Spleen (tissue), 11 donors: Measurements from ENCODE around the gene PBXIP1. TPM values are rescaled to one million over a fixed set of nuclear protein-coding genes. Genes with fewer than 3 reads are reported as not detected.

Experiments
- DNase-seq: peaks from one replicate; pipeline ENCODE4 v3.0.0-alpha.2; 2020
- H3K27ac ChIP-seq, 8 donors: fragments of 200-600 bp; sonication (generic) in 7 of 8; 1 replicate in 4 of 8; 2 replicates in 4 of 8; pipeline versions ENCODE4 v1.5.0 to v1.8.0; 2016 to 2021; ENCODE audit warnings: inconsistent platforms in 4 of 8, mild to moderate bottlenecking in 4 of 8, moderate library complexity in 1 of 8
- H3K27me3 ChIP-seq, 7 donors: fragments of 200-600 bp; sonication (generic) in 6 of 7; replicated peaks in 1 of 7; 1 replicate in 4 of 7; 2 replicates in 3 of 7; pipeline versions ENCODE4 v1.5.0 to v1.8.0; 2016 to 2021; ENCODE audit warnings: inconsistent platforms in 3 of 7, mild to moderate bottlenecking in 1 of 7
- H3K36me3 ChIP-seq, 6 donors: fragments of 200-600 bp; sonication (generic) in 5 of 6; 1 replicate in 4 of 6; 2 replicates in 2 of 6; pipeline versions ENCODE4 v1.5.0 to v1.8.0; 2016 to 2021; ENCODE audit warnings: inconsistent platforms in 2 of 6
- H3K4me1 ChIP-seq, 6 donors: fragments of 200-600 bp; sonication (generic) in 5 of 6; 1 replicate in 3 of 6; 2 replicates in 3 of 6; pipeline versions ENCODE4 v1.5.0 to v1.8.0; 2016 to 2021; ENCODE audit warnings: inconsistent platforms in 3 of 6
- H3K4me3 ChIP-seq, 8 donors: fragments of 200-600 bp; sonication (generic) in 7 of 8; 1 replicate in 4 of 8; 2 replicates in 4 of 8; pipeline versions ENCODE4 v1.5.0 to v1.8.0; 2016 to 2021; ENCODE audit warnings: inconsistent platforms in 4 of 8, mild to moderate bottlenecking in 4 of 8, moderate library complexity in 2 of 8
- H3K9me3 ChIP-seq, 8 donors: fragments of 200-600 bp; sonication (generic) in 7 of 8; 1 replicate in 4 of 8; 2 replicates in 4 of 8; pipeline versions ENCODE4 v1.5.0 to v1.8.0; 2016 to 2021; ENCODE audit warnings: inconsistent platforms in 4 of 8
- POLR2A ChIP-seq, 3 donors: fragments of 450-650 bp; IDR thresholded peaks; one replicate each; pipeline ENCODE4 v1.5.1; 2017; ENCODE audit warnings: antibody characterized with exemption in 3 of 3, mild to moderate bottlenecking in 1 of 3
- POLR2AphosphoS5 ChIP-seq, 3 donors: sonication (generic); formaldehyde crosslinking; IDR thresholded peaks; one replicate each; pipeline ENCODE4 v1.5.1; 2017; ENCODE audit warnings: antibody characterized with exemption in 3 of 3
- WGBS, 5 donors: extraction: QIAGEN DNeasy Blood & Tissue Kit in 3 of 5; methylation state at CpG; one replicate each; pipeline versions ENCODE4 v1.1.5 to v1.1.7; 2013 to 2018; 5-methylcytosine and 5-hydroxymethylcytosine counted together
- intact Hi-C: fragments of 100-400 bp; cut with DNase I; formaldehyde crosslinking; loops from one replicate; pipeline ENCODE4 v1.15.0; 2023; ENCODE audit warnings: low total_unique reads
- polyA plus RNA-seq, 3 donors: library from polyadenylated mRNA; stranded (reverse); fragments of 200-250 nt; gene quantifications; one replicate each; pipeline ENCODE4 v1.2.1, GENCODE V29; 2013
- total RNA-seq, 7 donors: library from RNA; depleted of rRNA in 3 of 7; stranded (reverse); fragments of >200 nt in 3 of 7; fragmentation: NEBNext Ultra II Directional in 4 of 7; extraction: Animal tissue kit (Norgen Biotek cat#: 25700) in 4 of 7; gene quantifications; one replicate each; pipeline versions ENCODE4 v1.1.0 to v1.2.1, GENCODE V29; 2016 to 2021
- TF ChIP-seq, protein P1 (sequence below), 11 experiments: fragments of 200-600 bp in 7 of 11; fragments of 450-650 bp in 4 of 11; sonication (generic) in 4 of 11; IDR thresholded peaks in 8 of 11; conservative IDR thresholded peaks in 3 of 11; 1 replicate in 7 of 11; 2 replicates in 4 of 11; pipeline versions ENCODE4 v1.4.0 to v1.8.0; 2016 to 2021; ENCODE audit warnings: antibody characterized with exemption in 11 of 11, inconsistent platforms in 4 of 11, mild to moderate bottlenecking in 1 of 11
- donor health status: healthy with polysubstance abuse.
- donor health status: DM: no; HTN: no; CAD: no; lungs with moderate emphysema.
- donor health status: DM: no; HTN: no; CAD: no.
- donor health status: Bipolar disorder and iron deficiency.
- donor health status: healthy.
- donor health status: DM: no; HTN: no; CAD: no.
- donor health status: DM: yes; HTN: yes; CAD: no.

Gene PBXIP1
- total and polyA plus RNA-seq, 10 donors, result 55.5 to 125 (median 89.5) TPM

DNA sequence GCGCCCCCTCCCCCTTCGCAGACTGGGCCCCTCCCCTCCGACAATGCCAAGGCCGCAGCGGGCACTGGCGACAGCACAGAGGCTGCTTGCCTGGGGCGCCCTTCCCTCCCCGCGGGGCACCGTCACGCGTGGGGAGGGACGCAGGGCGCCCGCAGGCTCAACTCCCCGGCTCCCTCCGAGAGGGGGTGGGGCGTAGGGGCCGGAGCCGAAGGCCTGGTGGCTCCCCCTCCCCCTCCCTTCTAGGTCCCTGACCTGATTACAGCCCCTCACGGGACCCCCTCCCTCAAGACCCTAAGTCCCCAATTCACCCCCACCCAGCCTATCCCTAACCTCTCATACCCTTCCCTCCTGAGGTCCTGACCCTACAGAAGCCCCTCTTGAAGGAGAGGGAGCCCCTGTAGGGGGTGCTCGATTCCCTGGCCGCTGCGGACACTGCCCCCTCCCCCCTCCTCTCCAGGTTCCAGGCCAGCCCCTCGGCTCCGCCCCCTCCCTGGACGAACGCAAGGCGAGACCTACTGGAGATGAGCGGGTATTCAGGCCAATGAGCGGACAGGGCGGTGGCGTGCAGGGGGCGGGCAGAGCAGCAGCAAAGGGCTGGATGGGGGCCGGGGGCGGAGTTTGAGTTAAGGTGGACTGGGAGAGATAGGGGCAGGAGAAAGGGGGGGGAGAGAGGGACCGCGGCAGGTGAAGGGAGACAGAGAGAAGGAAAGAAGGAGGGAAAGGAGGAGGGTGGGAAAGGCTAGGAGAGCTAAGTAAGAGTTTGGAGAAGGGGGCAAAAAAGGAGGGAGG, 46.0 kb upstream of the PBXIP1 start:
- peak; percentile 100 for DNase-seq
- TF ChIP-seq POLR2A (IDR thresholded peaks at IDR 0.05), result peak in 1 of 3 donors; percentile 1
- TF ChIP-seq, protein P1, sequence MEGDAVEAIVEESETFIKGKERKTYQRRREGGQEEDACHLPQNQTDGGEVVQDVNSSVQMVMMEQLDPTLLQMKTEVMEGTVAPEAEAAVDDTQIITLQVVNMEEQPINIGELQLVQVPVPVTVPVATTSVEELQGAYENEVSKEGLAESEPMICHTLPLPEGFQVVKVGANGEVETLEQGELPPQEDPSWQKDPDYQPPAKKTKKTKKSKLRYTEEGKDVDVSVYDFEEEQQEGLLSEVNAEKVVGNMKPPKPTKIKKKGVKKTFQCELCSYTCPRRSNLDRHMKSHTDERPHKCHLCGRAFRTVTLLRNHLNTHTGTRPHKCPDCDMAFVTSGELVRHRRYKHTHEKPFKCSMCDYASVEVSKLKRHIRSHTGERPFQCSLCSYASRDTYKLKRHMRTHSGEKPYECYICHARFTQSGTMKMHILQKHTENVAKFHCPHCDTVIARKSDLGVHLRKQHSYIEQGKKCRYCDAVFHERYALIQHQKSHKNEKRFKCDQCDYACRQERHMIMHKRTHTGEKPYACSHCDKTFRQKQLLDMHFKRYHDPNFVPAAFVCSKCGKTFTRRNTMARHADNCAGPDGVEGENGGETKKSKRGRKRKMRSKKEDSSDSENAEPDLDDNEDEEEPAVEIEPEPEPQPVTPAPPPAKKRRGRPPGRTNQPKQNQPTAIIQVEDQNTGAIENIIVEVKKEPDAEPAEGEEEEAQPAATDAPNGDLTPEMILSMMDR (IDR thresholded peaks at IDR 0.05 in 8 of 11, conservative IDR thresholded peaks at IDR 0.05 in 3 of 11), result peak in 8 of 11 experiments; percentile 6 to 38 (median 36)
- peak; percentile 78 to 86 (median 85) for TF ChIP-seq POLR2AphosphoS5 (IDR thresholded peaks at IDR 0.05)
- intact Hi-C loops, result loop anchor here (5.0 to 10.0 kb wide), 2 partner anchors 40 to 63 kb away; partner anchors contain the start of genes EFNA4 and PYGO2
- Histone ChIP-seq H3K27ac (peak overlapping the region; percentile 89 to 99 (median 95)), H3K36me3 (no peaks in the 10 kb centered on the region), H3K4me3 (peak overlapping the region; percentile 71 to 90 (median 78)), H3K27me3 (no peaks in the 10 kb centered on the region), H3K4me1 (peaks cover 42 to 91% (median 61%) of the 10 kb centered on the region in 6 donors), H3K9me3 (no peaks in the 10 kb centered on the region)
- WGBS, 5 donors, result 0 to 1% (median 1%) methylated on average over 22 to 38 of the region's 38 CpGs

DNA sequence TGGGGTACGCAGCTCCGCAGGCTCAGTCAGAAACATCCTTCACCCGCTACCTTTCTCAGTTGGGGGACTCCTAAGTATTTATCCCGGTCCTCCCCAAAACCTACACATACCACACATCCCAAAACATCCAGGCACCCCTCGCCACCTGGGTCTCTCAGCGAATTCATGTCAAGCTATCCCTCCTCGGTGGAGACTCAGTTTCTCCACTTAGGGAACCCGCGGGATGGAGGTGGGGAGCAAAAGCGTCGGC, 45.5 kb upstream of the PBXIP1 start:
- intact Hi-C loops, result loop anchor here (5.0 to 10.0 kb wide), 2 partner anchors 39 to 63 kb away; partner anchors contain the start of genes EFNA4 and PYGO2
- TF ChIP-seq POLR2AphosphoS5 (IDR thresholded peaks at IDR 0.05) (no peak), POLR2A (IDR thresholded peaks at IDR 0.05) (no peak)
- TF ChIP-seq, protein P1 (IDR thresholded peaks at IDR 0.05 in 8 of 11, conservative IDR thresholded peaks at IDR 0.05 in 3 of 11), result no peak
- Histone ChIP-seq H3K9me3 (no peaks in the 10 kb centered on the region), H3K36me3 (no peaks in the 10 kb centered on the region), H3K27me3 (no peaks in the 10 kb centered on the region), H3K4me3 (peak overlapping the region; percentile 71 to 90 (median 78)), H3K27ac (peak overlapping the region; percentile 89 to 99 (median 95)), H3K4me1 (peaks cover 37 to 86% (median 56%) of the 10 kb centered on the region in 6 donors)
- no peak for DNase-seq
- WGBS, 5 donors, result 0% methylated on average over 7 to 11 of the region's 11 CpGs

DNA sequence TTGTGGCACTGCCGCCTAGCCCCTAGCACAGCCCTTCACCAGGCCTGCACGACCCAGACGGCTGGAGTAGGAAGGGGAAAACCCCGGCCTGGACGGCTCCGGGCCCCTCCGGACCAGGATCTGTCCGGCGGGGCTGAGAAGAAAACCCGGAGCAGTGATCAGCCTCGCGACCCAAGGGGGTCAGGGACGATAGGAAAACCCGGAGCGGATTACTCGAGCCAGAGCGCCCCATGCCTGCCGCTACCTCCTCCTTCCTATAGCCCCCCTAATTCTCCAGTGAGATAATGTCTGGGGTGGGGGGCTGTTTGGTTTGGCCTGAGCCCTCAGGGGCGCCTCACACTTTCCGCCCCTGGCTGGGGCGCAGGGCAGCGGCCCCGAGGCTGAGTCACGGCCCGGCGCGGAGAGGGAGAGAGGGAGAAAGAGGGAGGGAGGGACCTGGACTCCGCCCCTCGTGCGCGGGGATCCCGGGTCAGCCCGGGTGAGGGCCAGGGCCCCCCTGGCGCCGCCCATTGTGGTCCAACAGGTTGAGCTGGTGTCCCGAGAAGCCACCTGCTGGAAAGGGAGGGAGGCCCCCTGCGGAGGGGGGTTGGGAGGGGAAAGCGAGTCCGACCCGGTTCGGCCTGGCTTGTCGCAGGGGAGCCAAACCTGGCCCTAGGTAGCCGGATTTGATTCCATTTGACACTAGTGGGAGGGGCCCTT, 45.0 kb upstream of the PBXIP1 start:
- H3K27me3 ChIP-seq, result no peaks in the 10 kb centered on the region
- intact Hi-C loops, result loop anchor here (5.0 to 10.0 kb wide), 2 partner anchors 39 to 64 kb away; partner anchors contain the start of genes EFNA4 and PYGO2
- H3K36me3 ChIP-seq, result no peaks in the 10 kb centered on the region
- H3K9me3 ChIP-seq, result no peaks in the 10 kb centered on the region
- peak in 1 of 3 donors; percentile 8 for TF ChIP-seq POLR2A (IDR thresholded peaks at IDR 0.05)
- TF ChIP-seq, protein P1 (IDR thresholded peaks at IDR 0.05 in 8 of 11, conservative IDR thresholded peaks at IDR 0.05 in 3 of 11), result peak in 2 of 11 experiments; percentile 11 to 15
- TF ChIP-seq POLR2AphosphoS5 (IDR thresholded peaks at IDR 0.05), result peak; percentile 66 to 83 (median 76)
- 0 to 1% (median 0%) methylated on average over 19 to 43 of the region's 43 CpGs for WGBS, 5 donors
- peak; percentile 95 for DNase-seq
- H3K27ac ChIP-seq, result peak overlapping the region; percentile 89 to 99 (median 95)
- peaks cover 32 to 86% (median 52%) of the 10 kb centered on the region in 6 donors for H3K4me1 ChIP-seq
- H3K4me3 ChIP-seq, result peak overlapping the region; percentile 71 to 90 (median 78)

DNA sequence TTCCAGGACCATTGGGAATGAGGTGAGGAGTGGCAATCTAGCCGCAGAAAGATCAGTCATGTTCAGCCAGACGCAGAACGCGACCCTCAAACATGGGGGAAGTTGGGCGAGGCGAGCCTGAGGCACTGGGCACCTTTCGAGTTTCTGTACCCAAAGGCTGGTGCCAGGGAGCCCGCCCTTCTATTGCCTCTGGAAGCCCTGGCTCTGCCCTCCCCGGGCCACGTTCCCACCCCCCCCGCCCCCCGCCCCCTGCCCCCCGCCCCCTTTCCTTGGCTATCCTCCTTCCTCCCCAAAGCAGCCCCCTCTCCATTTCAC, 44.5 kb upstream of the PBXIP1 start:
- intact Hi-C loops, result loop anchor here (5.0 to 10.0 kb wide), 2 partner anchors 38 to 64 kb away; partner anchors contain the start of genes EFNA4 and PYGO2
- TF ChIP-seq POLR2A (IDR thresholded peaks at IDR 0.05) (no peak), POLR2AphosphoS5 (IDR thresholded peaks at IDR 0.05) (no peak)
- TF ChIP-seq, protein P1 (IDR thresholded peaks at IDR 0.05 in 8 of 11, conservative IDR thresholded peaks at IDR 0.05 in 3 of 11), result no peak
- peak overlapping the region; percentile 30 to 90 (median 78) for H3K4me3 ChIP-seq
- no peaks in the 10 kb centered on the region for H3K27me3 ChIP-seq
- WGBS, 5 donors, result 0 to 2% (median 0%) methylated on average over 7 to 12 of the region's 13 CpGs
- peaks cover 28 to 86% (median 49%) of the 10 kb centered on the region in 6 donors for H3K4me1 ChIP-seq
- H3K27ac ChIP-seq, result peak overlapping the region; percentile 89 to 99 (median 95)
- no peaks in the 10 kb centered on the region for H3K36me3 ChIP-seq
- DNase-seq, result peak; percentile 85
- no peaks in the 10 kb centered on the region for H3K9me3 ChIP-seq
